Measurements from ENCODE around the gene MAP4K3. TPM values are rescaled to one million over a fixed set of nuclear protein-coding genes. Genes with fewer than 3 reads are reported as not detected.

The MAP4K3 gene
- total and polyA plus RNA-seq, 10 of the 15 experiments (the other 5 are each of a cell fraction or from before 2014, with no cell fraction given): 0.04 to 0.95 (median 0.21) TPM; not detected in 1

- H3K4me3 ChIP-seq: no peak overlapping the region
- H4K20me1 ChIP-seq (ENCODE audit: control insufficient read depth, insufficient read depth): no peaks in the 10 kb centered on the region
- DNase-seq (ENCODE audit: low read depth, low spot score) (no peak), ATAC-seq (no peak), FAIRE-seq (no peak)
- no peaks in the 10 kb centered on the region; the same call in 1 of the 2 replicates for H3K79me2 ChIP-seq (ENCODE audit: control insufficient read depth, insufficient read depth, low read length)
- CTCF ChIA-PET: no interaction called here
- no peaks in the 10 kb centered on the region; a peak in 1 of 4 replicates for H3K27me3 ChIP-seq (replicated peaks in 1 of 2; ENCODE audit: control insufficient read depth in 2 of 2, insufficient read depth in 2 of 2, low read length in 1 of 2)
- SMC1A ChIA-PET (ENCODE audit: uncharacterized antibody, unreplicated experiment): interaction anchor here (1.1 kb wide), 1 partner anchor 23 kb away, joined by 3 read pairs; no protein-coding TSS in a partner anchor
- no peak for TF ChIP-seq EP300 (IDR thresholded peaks at IDR 0.05; ENCODE audit: borderline replicate concordance in 1 of 2, control insufficient read depth in 1 of 2, low read depth in 2 of 2, low read length in 2 of 2)
- no peak for TF ChIP-seq LARP7 (IDR thresholded peaks at IDR 0.05)
- no peak for TF ChIP-seq RBBP5 (conservative IDR thresholded peaks at IDR 0.05)
- no peak for TF ChIP-seq STAT1 (conservative IDR thresholded peaks at IDR 0.05)
- TF ChIP-seq HDAC2 (IDR thresholded peaks at IDR 0.05): no peak
- TF ChIP-seq, protein P1, sequence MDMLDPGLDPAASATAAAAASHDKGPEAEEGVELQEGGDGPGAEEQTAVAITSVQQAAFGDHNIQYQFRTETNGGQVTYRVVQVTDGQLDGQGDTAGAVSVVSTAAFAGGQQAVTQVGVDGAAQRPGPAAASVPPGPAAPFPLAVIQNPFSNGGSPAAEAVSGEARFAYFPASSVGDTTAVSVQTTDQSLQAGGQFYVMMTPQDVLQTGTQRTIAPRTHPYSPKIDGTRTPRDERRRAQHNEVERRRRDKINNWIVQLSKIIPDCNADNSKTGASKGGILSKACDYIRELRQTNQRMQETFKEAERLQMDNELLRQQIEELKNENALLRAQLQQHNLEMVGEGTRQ (IDR thresholded peaks at IDR 0.05; ENCODE audit: borderline replicate concordance, low read depth, low read length): no peak
- no peak for TF ChIP-seq SIX5 (IDR thresholded peaks at IDR 0.05; ENCODE audit: low read depth, low read length, severe bottlenecking)
- TF ChIP-seq EZH2 (IDR thresholded peaks at IDR 0.05; ENCODE audit: borderline replicate concordance, control insufficient read depth, low read depth, low read length): no peak
- no peak for TF ChIP-seq RUNX3 (IDR thresholded peaks at IDR 0.05; ENCODE audit: low read length)
- TF ChIP-seq HDAC6 (IDR thresholded peaks at IDR 0.05; ENCODE audit: unreplicated experiment): no peak
- no peak for TF ChIP-seq E2F4 (IDR thresholded peaks at IDR 0.05; ENCODE audit: low read depth, low read length)
- no peak for TF ChIP-seq ZNF384 (IDR thresholded peaks at IDR 0.05; ENCODE audit: borderline replicate concordance, low read depth, low read length)
- TF ChIP-seq, protein P2, sequence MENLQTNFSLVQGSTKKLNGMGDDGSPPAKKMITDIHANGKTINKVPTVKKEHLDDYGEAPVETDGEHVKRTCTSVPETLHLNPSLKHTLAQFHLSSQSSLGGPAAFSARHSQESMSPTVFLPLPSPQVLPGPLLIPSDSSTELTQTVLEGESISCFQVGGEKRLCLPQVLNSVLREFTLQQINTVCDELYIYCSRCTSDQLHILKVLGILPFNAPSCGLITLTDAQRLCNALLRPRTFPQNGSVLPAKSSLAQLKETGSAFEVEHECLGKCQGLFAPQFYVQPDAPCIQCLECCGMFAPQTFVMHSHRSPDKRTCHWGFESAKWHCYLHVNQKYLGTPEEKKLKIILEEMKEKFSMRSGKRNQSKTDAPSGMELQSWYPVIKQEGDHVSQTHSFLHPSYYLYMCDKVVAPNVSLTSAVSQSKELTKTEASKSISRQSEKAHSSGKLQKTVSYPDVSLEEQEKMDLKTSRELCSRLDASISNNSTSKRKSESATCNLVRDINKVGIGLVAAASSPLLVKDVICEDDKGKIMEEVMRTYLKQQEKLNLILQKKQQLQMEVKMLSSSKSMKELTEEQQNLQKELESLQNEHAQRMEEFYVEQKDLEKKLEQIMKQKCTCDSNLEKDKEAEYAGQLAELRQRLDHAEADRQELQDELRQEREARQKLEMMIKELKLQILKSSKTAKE (IDR thresholded peaks at IDR 0.05; ENCODE audit: low read depth, poor library complexity, severe bottlenecking): no peak
- no peak for TF ChIP-seq ZBTB11 (CRISPR knock-in tag; IDR thresholded peaks at IDR 0.05)
- no peak for TF ChIP-seq CREB1 (IDR thresholded peaks at IDR 0.05; ENCODE audit: low read depth)
- TF ChIP-seq TCF7 (IDR thresholded peaks at IDR 0.05; ENCODE audit: borderline replicate concordance): no peak
- TF ChIP-seq ASH2L (IDR thresholded peaks at IDR 0.05; ENCODE audit: borderline replicate concordance, low read depth): no peak
- no peak for TF ChIP-seq POLR2AphosphoS2 (IDR thresholded peaks at IDR 0.05; ENCODE audit: low read depth, low read length)
- H3K27ac ChIP-seq (ENCODE audit: control insufficient read depth, insufficient read depth): no peak overlapping the region
- intact Hi-C loops (cut with micrococcal nuclease; ENCODE audit: unreplicated experiment) (no loop called here), in situ Hi-C loops (cut with MboI) (no loop called here)
- no peak overlapping the region for H2AFZ ChIP-seq (ENCODE audit: control insufficient read depth, low read depth, low read length)
- RAD21 ChIA-PET (ENCODE audit: unreplicated experiment): no interaction called here
- peaks cover 14% of the 10 kb centered on the region; the same call in 1 of the 2 replicates for H3K4me1 ChIP-seq (ENCODE audit: control insufficient read depth, insufficient read depth, low read length)
- H3K9ac ChIP-seq (ENCODE audit: control insufficient read depth, insufficient read depth, low read length): no peak overlapping the region
- WGBS (ENCODE audit: insufficient coverage, insufficient replicate concordance, low lambda C conversion rate, missing lambda C conversion rate): 39% methylated on average over 4 of the region's 4 CpGs
- no peaks in the 10 kb centered on the region for H3K9me3 ChIP-seq (replicated peaks; ENCODE audit: control insufficient read depth, insufficient read depth, low read length)
- BruUV-seq (replicated peaks): no TSS peak
- no peaks in the 10 kb centered on the region; a peak in 1 of 4 replicates for H3K36me3 ChIP-seq (ENCODE audit: control insufficient read depth in 2 of 2, insufficient read depth in 2 of 2, low read length in 1 of 2)
- H3K4me2 ChIP-seq (ENCODE audit: control insufficient read depth, insufficient read depth): no peak overlapping the region
- POLR2A ChIA-PET: no interaction called here
Measured at GRCh38 chr2:39403311-39403710, 33.8 kb downstream of the MAP4K3 start.
